ENCODE measurements around the gene PLEKHG1. TPM values are rescaled to one million over a fixed set of nuclear protein-coding genes. Genes with fewer than 3 reads are reported as not detected.
A peak's percentile ranks its signal among the peaks of the same experiment; 100 is the strongest.

Gene PLEKHG1
- total RNA-seq, 2 experiments from 2014 or later: 0.76 to 1.8 TPM

GRCh38 chr6:150622941-150623874 is 23.5 kb downstream of the PLEKHG1 start:
- POLR2A ChIA-PET: no interaction called here

GRCh38 chr6:150624191-150624590 is 24.5 kb downstream of the PLEKHG1 start:
- Mint-ChIP-seq H3K4me1 (ENCODE audit: low read depth) (peaks cover 4% of the 10 kb centered on the region), H3K36me3 (ENCODE audit: low read depth) (no peaks in the 10 kb centered on the region), H3K4me3 (no peak overlapping the region), H3K27ac (no peak overlapping the region), H3K27me3 (ENCODE audit: low read depth) (peaks cover 22% of the 10 kb centered on the region), H3K9me3 (ENCODE audit: insufficient read depth) (no peaks in the 10 kb centered on the region)
- CTCF ChIA-PET: no interaction called here
- ATAC-seq: no peak
- POLR2A ChIA-PET: no interaction called here
- DNase-seq: no peak

More at GRCh38 chr6:150622941-150623874, 23.5 kb downstream of the PLEKHG1 start:
- ATAC-seq (no peak), DNase-seq (no peak)
- peaks cover 25% of the 10 kb centered on the region for H3K27me3 Mint-ChIP-seq (ENCODE audit: low read depth)
- no peak overlapping the region for H3K4me3 Mint-ChIP-seq
- peaks cover 4% of the 10 kb centered on the region for H3K4me1 Mint-ChIP-seq (ENCODE audit: low read depth)
- H3K27ac Mint-ChIP-seq: no peak overlapping the region
- H3K36me3 Mint-ChIP-seq (ENCODE audit: low read depth): no peaks in the 10 kb centered on the region
- no peaks in the 10 kb centered on the region for H3K9me3 Mint-ChIP-seq (ENCODE audit: insufficient read depth)
- CTCF ChIA-PET: no interaction called here

- CTCF ChIA-PET: no interaction called here
Observed at GRCh38 chr6:150625927-150626326, 26.2 kb downstream of the PLEKHG1 start.

GRCh38 chr6:150627154-150627553 is 27.5 kb downstream of the PLEKHG1 start:
- H3K9me3 Mint-ChIP-seq (ENCODE audit: insufficient read depth): no peaks in the 10 kb centered on the region
- H3K27ac Mint-ChIP-seq: no peak overlapping the region
- peaks cover 14% of the 10 kb centered on the region for H3K4me1 Mint-ChIP-seq (ENCODE audit: low read depth)
- no peaks in the 10 kb centered on the region for H3K36me3 Mint-ChIP-seq (ENCODE audit: low read depth)
- no peak for ATAC-seq
- no peak for DNase-seq
- ChIA-PET POLR2A (interaction anchor here (0.6 kb wide), 1 partner anchor 29 kb away, joined by 3 read pairs; no protein-coding TSS in a partner anchor), CTCF (no interaction called here)
- H3K27me3 Mint-ChIP-seq (ENCODE audit: low read depth): peaks cover 9% of the 10 kb centered on the region
- H3K4me3 Mint-ChIP-seq: no peak overlapping the region

More at GRCh38 chr6:150625927-150626326, 26.2 kb downstream of the PLEKHG1 start:
- no peaks in the 10 kb centered on the region for H3K36me3 Mint-ChIP-seq (ENCODE audit: low read depth)
- H3K27ac Mint-ChIP-seq: no peak overlapping the region
- H3K9me3 Mint-ChIP-seq (ENCODE audit: insufficient read depth): no peaks in the 10 kb centered on the region
- H3K4me1 Mint-ChIP-seq (ENCODE audit: low read depth): peaks cover 4% of the 10 kb centered on the region
- ATAC-seq (no peak), DNase-seq (no peak)
- H3K27me3 Mint-ChIP-seq (ENCODE audit: low read depth): peaks cover 13% of the 10 kb centered on the region
- H3K4me3 Mint-ChIP-seq: no peak overlapping the region
- POLR2A ChIA-PET: no interaction called here

- no peaks in the 10 kb centered on the region for H3K9me3 Mint-ChIP-seq (ENCODE audit: insufficient read depth)
- H3K36me3 Mint-ChIP-seq (ENCODE audit: low read depth): no peaks in the 10 kb centered on the region
- DNase-seq: no peak
- no peak overlapping the region for H3K27ac Mint-ChIP-seq
- H3K4me3 Mint-ChIP-seq: no peak overlapping the region
- H3K4me1 Mint-ChIP-seq (ENCODE audit: low read depth): peaks cover 17% of the 10 kb centered on the region
- peaks cover 9% of the 10 kb centered on the region for H3K27me3 Mint-ChIP-seq (ENCODE audit: low read depth)
- no peak for ATAC-seq
- ChIA-PET CTCF (no interaction called here), POLR2A (no interaction called here)
Observed at GRCh38 chr6:150627585-150628025, 27.9 kb downstream of the PLEKHG1 start.

- CTCF ChIA-PET: no interaction called here
- no peak for ATAC-seq
Observed at GRCh38 chr6:150628908-150629307, 29.2 kb downstream of the PLEKHG1 start.

GRCh38 chr6:150631283-150631983 is 31.7 kb downstream of the PLEKHG1 start:
- Mint-ChIP-seq H3K27me3 (ENCODE audit: low read depth) (peaks cover 9% of the 10 kb centered on the region), H3K27ac (no peak overlapping the region), H3K36me3 (ENCODE audit: low read depth) (no peaks in the 10 kb centered on the region), H3K4me1 (ENCODE audit: low read depth) (peaks cover 22% of the 10 kb centered on the region), H3K9me3 (ENCODE audit: insufficient read depth) (no peaks in the 10 kb centered on the region), H3K4me3 (no peak overlapping the region)
- POLR2A ChIA-PET: interaction anchor here (0.6 to 0.7 kb wide), 2 partner anchors 21 to 875 kb away, joined by 3 read pairs; no protein-coding TSS in a partner anchor
- CTCF ChIA-PET: interaction anchor here (1.7 kb wide), 1 partner anchor 213 kb away, joined by 4 read pairs; no protein-coding TSS in a partner anchor
- DNase-seq (no peak), ATAC-seq (no peak)

More at GRCh38 chr6:150628908-150629307, 29.2 kb downstream of the PLEKHG1 start:
- POLR2A ChIA-PET: no interaction called here
- no peaks in the 10 kb centered on the region for H3K36me3 Mint-ChIP-seq (ENCODE audit: low read depth)
- H3K4me1 Mint-ChIP-seq (ENCODE audit: low read depth): peaks cover 22% of the 10 kb centered on the region
- no peak overlapping the region for H3K4me3 Mint-ChIP-seq
- no peaks in the 10 kb centered on the region for H3K9me3 Mint-ChIP-seq (ENCODE audit: insufficient read depth)
- no peak for DNase-seq
- peaks cover 8% of the 10 kb centered on the region for H3K27me3 Mint-ChIP-seq (ENCODE audit: low read depth)
- H3K27ac Mint-ChIP-seq: no peak overlapping the region

GRCh38 chr6:150631984-150632642 is 32.4 kb downstream of the PLEKHG1 start:
- no peak overlapping the region for H3K27ac Mint-ChIP-seq
- no peak for DNase-seq
- peaks cover 9% of the 10 kb centered on the region for H3K27me3 Mint-ChIP-seq (ENCODE audit: low read depth)
- no peaks in the 10 kb centered on the region for H3K9me3 Mint-ChIP-seq (ENCODE audit: insufficient read depth)
- no peaks in the 10 kb centered on the region for H3K36me3 Mint-ChIP-seq (ENCODE audit: low read depth)
- ATAC-seq: no peak
- ChIA-PET CTCF (interaction anchor here (1.7 to 2.0 kb wide), 2 partner anchors 214 kb away, joined by 4 to 7 read pairs; no protein-coding TSS in a partner anchor), POLR2A (interaction anchor here (0.6 kb wide), 1 partner anchor 876 kb away, joined by 3 read pairs; no protein-coding TSS in a partner anchor)
- H3K4me3 Mint-ChIP-seq: no peak overlapping the region
- H3K4me1 Mint-ChIP-seq (ENCODE audit: low read depth): peaks cover 22% of the 10 kb centered on the region

- Mint-ChIP-seq H3K27ac (peak overlapping the region; percentile 9), H3K4me1 (ENCODE audit: low read depth) (peaks cover 22% of the 10 kb centered on the region), H3K27me3 (ENCODE audit: low read depth) (peaks cover 9% of the 10 kb centered on the region), H3K36me3 (ENCODE audit: low read depth) (no peaks in the 10 kb centered on the region), H3K4me3 (peak overlapping the region; percentile 13), H3K9me3 (ENCODE audit: insufficient read depth) (no peaks in the 10 kb centered on the region)
- no peak for DNase-seq
- no peak for ATAC-seq
- ChIA-PET POLR2A (no interaction called here), CTCF (interaction anchor here (0.6 to 2.0 kb wide), 2 partner anchors 33 to 215 kb away, joined by 3 to 7 read pairs; partner anchors contain the start of gene PLEKHG1)
Observed at GRCh38 chr6:150632785-150633485, 33.2 kb downstream of the PLEKHG1 start.

GRCh38 chr6:150633486-150633834 is 33.8 kb downstream of the PLEKHG1 start:
- POLR2A ChIA-PET: no interaction called here
- H3K27me3 Mint-ChIP-seq (ENCODE audit: low read depth): peaks cover 9% of the 10 kb centered on the region
- no peaks in the 10 kb centered on the region for H3K36me3 Mint-ChIP-seq (ENCODE audit: low read depth)
- H3K4me1 Mint-ChIP-seq (ENCODE audit: low read depth): peaks cover 22% of the 10 kb centered on the region
- CTCF ChIA-PET: interaction anchor here (2.0 kb wide), 1 partner anchor 215 kb away, joined by 7 read pairs; no protein-coding TSS in a partner anchor
- no peak overlapping the region for H3K4me3 Mint-ChIP-seq
- DNase-seq: no peak
- no peak for ATAC-seq
- H3K27ac Mint-ChIP-seq: no peak overlapping the region
- no peaks in the 10 kb centered on the region for H3K9me3 Mint-ChIP-seq (ENCODE audit: insufficient read depth)
